Right lobe of liver (tissue), 4 donors: Measurements from ENCODE around the gene PFKFB4.

Experiments
- POLR2A ChIP-seq: fragments of 450-650 bp; IDR thresholded peaks from one replicate; pipeline ENCODE4 v1.6.1; 2017; ENCODE audit warnings: antibody characterized with exemption, mild to moderate bottlenecking
- TF ChIP-seq, protein P1 (sequence below), 4 donors: fragments of 200-600 bp in 3 of 4; fragments of 450-650 bp in 1 of 4; IDR thresholded peaks; one replicate each; pipeline versions ENCODE4 v1.5.1 to v1.8.0; 2016 to 2022; ENCODE audit warnings: antibody characterized with exemption in 4 of 4, mild to moderate bottlenecking in 2 of 4
- donor health status: DM: no; HTN: no; CAD: no.
- donor health status: DM: no; HTN: no; CAD: no.
- donor health status: DM: no; HTN: yes; CAD: no.

DNA sequence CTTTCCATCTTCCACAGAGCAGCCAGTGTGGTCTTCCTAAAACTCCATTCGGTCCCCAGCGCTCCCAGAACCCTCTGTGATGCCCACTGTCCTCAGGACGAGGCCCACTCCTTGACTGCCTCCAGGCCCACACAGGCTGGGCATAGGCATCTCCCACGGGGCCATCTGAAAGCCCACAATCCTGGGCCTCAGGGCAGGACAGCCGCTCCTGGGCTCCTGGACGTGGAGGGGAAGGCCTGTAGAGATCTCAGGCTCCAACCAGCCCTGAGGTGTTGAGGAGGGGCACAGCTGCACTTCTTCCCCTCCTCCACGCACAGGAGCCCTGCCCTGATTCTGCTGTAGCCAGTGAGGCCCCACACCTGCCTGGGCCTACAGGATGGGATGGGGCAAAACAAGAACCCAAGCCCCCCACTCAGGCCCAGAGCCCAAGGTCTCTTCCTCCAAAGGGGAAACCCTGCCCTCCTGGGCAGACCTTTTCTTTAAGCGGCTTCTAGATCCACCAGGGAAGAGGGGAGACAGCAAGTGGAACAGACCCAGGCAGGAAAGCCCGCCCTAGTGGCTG is 78.6 kb downstream of the PFKFB4 start:
- no peak for TF ChIP-seq POLR2A
- TF ChIP-seq, protein P1, sequence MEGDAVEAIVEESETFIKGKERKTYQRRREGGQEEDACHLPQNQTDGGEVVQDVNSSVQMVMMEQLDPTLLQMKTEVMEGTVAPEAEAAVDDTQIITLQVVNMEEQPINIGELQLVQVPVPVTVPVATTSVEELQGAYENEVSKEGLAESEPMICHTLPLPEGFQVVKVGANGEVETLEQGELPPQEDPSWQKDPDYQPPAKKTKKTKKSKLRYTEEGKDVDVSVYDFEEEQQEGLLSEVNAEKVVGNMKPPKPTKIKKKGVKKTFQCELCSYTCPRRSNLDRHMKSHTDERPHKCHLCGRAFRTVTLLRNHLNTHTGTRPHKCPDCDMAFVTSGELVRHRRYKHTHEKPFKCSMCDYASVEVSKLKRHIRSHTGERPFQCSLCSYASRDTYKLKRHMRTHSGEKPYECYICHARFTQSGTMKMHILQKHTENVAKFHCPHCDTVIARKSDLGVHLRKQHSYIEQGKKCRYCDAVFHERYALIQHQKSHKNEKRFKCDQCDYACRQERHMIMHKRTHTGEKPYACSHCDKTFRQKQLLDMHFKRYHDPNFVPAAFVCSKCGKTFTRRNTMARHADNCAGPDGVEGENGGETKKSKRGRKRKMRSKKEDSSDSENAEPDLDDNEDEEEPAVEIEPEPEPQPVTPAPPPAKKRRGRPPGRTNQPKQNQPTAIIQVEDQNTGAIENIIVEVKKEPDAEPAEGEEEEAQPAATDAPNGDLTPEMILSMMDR (IDR thresholded peaks at IDR 0.05): no peak
